GM19372 (cell line): ENCODE data around the gene SMG6.
"Not testable (repeated sequence)": the region's sequence is repeated elsewhere in the genome, so short reads cannot be mapped to it uniquely, and the experiment has no call there.

Experiments used
- ATAC-seq: cut with Tn5 transposase; IDR thresholded peaks from one replicate; pipeline ENCODE4 v1.9.1; 2021; ENCODE audit warnings: mild to moderate bottlenecking, low read depth, moderate library complexity; ENCODE audit not compliant: unreplicated experiment

Gene SMG6

DNA sequence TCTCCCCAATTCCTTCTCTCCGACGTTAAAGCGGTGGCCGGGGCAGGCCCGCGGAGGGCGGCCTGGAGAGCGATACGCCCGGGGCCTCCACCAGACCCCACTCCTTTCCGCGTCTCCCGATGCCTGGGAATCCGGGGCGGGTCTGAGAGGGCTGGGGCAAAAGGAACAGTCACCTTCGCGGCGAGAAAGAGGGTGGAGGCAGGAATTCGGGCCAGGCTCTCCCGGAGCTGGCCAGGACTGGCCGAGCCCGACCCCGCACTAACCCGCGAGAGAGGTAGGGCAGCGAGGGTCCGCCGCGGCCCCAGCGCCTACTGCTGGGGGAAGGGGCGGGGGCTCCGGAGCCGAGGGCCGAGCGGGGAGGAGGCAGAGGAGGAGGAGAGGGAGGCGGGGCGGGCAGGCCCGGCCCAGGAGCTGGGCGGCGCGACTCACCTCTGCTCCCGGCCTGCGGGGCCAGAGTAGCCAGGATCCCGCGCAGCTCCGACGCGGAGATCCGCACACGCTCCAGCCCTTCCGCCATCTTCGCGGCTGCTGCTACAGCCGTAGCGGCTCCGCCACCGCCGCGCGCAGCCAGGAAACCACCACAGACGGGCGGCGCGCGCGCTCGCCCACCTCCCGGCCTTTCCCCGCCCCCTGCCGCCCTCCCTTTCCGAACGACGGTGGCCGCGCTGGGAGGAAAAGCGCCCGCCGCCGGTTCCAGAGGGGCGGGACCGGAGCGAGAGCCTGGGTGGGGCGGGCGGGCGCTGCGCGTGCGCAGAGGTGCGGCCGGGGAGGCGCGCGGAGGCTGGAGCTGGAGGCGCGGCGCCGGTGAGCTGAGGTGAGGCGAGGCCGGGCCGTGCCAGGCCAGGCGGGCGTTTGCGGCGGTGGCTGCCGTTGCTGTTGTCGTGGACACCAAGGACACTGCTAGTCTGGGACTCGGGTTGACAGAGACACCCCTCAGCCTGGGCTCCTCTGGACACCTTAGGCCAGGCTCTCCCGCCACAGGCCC lies at the start of gene SMG6, which contains the start of gene SRR:
SMG6 (minus strand) TSS at position 582 of the 985 bp plus-strand sequence; CDS start at position 517, 65 bp downstream.
SRR (plus strand) TSS at position 747 of the 985 bp plus-strand sequence. CDS start 11,611 bp downstream, outside the sequence.
- ATAC-seq: peak; percentile 76

DNA sequence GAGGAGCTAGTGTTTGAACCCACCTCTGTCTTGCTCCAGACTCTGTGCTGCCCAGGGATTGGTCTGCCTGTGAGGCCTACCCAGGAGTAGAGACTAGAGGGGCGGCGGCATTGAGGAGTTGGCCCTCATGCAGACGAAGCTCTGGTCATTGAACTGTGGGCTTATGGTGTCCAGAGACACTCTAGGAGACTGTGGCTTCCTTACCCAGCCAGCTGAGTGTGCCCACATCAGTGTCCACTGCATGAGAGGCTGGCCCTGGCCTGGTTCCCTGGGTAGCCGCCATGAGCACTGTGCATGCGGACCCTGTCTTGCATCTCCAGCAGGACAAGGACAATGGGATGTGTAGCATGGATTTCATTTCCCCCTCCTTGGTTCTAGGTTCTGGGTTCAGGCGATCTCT lies 47.7 kb upstream of the SMG6 start:
- ATAC-seq: no peak

DNA sequence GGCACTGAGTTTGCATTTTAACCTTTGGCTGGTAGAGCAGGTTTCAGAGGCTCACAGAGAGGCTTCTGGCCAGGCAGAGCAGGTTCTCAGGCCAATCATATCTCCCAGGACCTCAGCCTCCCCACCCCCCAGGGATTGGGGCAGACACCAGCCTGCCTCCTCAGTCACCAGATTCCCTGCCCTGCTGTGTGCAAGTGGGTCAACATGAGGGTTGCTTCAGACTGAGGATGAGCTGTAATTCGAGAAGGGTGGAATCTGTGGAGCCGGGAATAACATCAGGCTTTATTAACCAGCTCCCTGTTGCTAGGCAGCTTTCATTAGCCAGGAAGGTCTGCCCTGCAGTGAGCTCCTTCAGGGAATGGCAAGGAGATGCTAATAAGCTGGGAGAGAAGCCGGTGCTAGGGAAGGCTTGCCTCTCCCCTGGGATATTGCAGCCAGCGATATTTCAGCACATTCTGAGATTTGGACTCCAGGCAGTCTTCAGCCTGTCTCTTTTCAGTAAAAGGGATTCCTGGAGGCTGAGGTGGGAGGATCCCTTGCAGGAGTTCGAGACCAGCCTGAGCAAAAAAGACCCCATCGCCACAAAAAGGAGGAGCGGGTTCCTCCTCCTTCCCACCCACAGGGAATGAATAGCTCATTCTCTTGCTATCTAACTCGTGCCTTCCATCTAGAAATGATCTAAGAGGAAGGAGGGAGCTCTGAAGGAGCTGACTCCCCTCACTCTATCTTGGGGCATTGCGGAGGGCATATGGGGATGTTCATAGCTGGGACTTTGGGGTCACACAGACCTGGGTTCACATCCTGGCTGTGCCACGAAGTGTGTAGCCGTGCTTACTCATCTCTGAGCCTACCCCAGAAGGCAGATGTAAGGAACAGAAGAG lies 44.5 kb upstream of the SMG6 start:
- ATAC-seq: no peak

DNA sequence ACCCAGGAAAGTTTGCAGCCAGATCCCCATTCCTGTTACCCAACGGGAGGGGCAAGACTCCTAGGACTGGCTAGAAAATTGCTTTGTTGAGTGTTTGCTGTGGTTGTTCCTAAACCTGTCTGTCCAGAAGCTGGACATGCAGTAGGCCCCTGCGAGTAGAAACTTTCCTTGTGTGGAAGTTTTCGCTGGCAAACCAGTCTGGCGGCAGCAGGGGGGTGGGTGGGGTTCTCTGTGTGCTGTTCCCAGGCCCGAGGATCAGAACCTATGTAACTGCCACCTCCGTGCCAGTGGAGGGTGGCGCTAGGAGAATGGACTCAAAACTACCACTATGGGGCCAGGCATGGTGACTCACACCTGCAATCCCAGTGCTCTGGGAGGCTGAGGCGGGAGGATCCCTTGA lies 42.9 kb upstream of the SMG6 start:
- no peak for ATAC-seq

DNA sequence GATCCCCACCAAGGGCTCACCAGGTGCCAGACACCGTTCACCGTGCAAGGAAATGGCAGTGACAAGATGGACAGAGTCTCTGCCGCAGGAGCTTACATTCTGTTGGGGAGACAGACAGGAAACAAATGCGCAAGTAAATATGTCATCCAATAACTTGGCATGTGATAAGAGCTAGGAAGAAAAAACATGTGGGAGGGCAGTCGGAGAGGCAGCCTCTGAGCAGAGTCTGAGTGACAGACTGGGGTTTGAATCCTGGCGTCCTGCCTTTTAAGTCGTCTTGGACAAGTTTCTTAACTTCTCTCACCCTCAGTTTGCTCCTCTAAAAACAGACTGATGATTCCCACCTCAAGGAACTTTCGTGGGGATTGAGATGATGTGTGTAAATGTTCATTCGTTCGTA lies 40.9 kb upstream of the SMG6 start:
- ATAC-seq: no peak

DNA sequence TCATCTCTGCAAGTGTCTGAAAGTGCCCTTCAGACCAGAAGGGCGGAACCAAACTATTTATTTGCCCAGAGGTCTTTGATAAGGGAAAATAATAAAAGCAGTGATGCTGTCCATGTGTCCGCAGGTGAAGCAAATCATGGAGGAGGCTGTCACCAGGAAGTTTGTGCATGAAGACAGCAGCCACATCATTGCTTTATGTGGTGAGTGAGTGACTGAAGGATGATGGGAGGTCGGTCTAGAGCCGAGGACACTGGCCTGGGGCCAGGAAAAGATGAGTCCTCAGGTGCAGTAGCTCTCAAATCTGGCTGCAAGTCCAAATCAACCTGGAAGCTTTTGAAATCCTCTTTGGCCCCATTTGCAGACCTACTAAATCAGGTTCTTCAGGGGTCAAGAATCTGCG lies 39.8 kb upstream of the SMG6 start:
- ATAC-seq: no peak

DNA sequence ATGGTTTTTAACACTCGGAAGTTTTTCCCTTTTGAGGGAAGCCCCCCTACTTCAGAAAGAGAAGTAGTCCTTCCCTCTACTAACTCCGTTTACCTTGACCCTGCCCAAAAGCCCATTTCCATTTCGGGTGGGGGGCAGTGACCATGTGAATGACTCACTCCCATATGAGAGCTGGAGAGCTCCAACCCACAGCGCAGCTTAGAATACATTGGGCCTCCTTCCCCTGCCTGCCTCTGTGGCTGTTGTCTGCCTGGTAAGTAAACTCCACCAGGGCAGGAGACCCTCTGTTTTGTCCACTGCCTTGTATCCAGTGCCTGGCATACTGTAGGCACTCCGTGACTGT lies 34.7 kb upstream of the SMG6 start:
- no peak for ATAC-seq

DNA sequence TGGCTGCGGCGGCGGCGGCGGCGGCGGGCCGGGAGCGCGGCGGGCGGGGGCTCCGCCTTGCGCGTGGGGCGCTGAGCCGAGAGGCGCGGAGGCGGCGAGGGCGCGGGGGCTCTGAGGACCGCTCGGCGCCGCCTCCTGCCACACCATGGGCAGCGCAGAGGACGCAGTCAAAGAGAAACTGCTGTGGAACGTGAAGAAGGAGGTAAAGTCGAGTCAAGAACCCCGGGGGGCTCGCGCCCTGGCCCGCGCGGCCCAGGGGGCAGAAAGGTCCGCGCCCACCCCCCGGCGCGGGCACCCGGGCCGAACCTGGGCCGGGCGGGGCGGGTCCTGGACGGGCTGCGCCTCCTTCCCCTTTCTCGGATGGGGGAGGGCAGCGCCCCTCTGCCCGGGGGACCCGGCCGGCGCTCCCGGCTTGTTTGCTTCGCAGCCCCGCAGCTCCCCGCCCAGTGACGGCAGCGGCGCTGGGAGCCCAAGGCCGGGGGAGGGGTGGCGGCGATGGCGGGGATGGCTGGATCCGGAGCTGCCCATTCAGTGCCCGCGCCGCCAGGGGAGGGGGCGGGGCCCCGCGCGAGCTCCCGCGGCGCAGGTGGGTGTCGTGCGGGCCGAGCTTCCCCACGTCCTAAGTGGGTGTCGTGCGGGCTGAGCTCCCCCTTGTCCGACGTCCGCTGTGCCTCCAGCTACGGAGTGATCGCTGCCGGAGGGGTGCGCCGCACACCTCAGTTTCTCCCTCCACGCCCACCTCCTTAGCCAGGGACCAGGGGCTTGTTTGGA lies 34.1 kb upstream of the SMG6 start:
- peak; percentile 25 for ATAC-seq

DNA sequence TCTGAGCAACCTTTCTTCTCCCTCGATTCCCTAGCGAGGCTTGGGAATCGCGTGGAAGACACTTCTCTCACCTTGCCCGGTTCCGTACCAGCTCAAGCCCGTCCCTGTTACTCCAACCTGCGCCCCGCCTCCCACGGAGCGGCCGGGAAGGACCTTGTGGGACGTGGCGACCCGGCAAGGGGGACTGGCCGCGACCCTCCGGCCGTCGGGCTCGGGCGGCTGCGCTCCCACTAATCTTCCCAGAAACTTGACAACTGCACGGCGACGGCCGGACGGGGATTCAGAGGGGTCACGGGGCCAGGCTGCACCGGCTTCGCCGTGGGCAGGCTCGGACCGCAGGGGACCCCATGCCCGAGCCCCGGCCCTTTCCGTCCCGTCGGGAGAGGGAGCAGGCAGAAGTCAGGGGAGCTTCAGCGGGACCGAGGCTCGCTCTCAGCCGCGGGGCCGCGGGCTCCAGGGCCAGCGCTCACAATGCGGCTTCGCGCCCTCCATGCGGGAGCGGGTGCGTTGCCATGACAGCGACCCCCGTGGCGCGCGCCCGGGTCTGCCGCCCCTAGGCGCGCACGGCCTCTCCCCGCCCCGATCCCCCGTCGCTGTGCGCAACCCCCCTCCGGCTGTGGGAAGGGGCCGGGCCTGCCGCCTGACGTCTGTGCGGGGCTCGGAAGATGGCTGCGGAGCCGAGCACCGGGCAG lies 33.4 kb upstream of the SMG6 start, which contains the start of gene SGSM2:
SGSM2 (plus strand) TSS at position 650 of the 692 bp plus-strand sequence. CDS start 188 bp downstream, outside the sequence.
- peak; percentile 25 for ATAC-seq

DNA sequence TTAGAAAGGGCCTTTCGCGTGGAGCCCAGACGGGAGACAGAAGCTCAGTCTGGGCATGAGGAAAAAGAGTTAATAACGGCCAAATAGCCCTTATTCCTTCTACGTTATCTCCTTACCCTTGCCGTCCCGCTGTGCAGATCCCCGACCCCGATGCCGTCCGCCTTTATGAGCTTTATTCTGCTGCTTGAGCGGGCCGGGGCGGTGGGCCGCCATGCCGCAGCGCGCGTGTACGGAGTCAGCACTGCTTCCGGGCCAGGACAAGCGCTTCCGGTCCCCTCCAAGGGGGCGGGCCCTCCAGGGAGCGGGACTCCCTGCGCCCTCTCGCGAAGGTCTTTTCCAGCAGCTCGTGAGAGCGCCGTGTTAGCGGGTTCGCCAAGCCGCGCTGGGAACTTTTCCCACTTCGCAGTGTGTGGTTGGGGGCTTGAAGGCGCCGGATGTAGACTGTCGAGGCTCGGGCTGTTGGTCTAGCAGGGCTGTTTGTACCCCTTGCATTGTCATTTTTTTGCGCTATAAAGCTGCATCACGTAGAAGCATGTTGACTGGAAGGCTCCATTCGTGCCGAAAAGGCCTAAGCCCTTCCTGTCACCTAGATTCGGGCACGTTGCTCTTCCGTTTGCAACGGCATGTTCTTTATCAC lies 32.7 kb upstream of the SMG6 start, which contains the start of gene TSR1:
TSR1 (minus strand) TSS at position 243 of the 637 bp plus-strand sequence; CDS start at position 213, 30 bp downstream.
- peak; percentile 71 for ATAC-seq

DNA sequence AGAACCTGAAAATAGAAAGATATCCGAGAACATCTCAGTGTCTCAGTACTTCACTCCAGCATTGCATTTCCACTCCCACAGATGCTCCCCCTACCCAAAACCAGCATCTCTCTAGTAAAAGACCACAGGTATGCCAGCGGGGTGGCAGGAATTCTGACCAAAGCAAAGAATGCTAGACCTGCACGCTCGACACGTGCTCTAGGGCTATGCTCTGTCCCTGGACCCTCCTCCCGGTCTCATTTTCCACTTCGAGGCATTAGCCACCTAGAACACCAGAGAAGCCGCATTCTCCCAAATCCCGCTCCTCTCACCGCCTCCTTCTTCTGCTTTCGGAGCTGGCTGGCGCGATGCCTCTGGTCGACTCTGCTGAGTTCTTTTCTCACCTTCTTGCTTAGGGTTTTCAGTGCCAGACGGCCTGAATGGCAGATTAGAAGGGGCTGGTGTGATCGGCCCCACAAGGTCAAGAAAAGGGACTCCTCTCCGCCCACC lies 32.2 kb upstream of the SMG6 start:
- no peak for ATAC-seq

DNA sequence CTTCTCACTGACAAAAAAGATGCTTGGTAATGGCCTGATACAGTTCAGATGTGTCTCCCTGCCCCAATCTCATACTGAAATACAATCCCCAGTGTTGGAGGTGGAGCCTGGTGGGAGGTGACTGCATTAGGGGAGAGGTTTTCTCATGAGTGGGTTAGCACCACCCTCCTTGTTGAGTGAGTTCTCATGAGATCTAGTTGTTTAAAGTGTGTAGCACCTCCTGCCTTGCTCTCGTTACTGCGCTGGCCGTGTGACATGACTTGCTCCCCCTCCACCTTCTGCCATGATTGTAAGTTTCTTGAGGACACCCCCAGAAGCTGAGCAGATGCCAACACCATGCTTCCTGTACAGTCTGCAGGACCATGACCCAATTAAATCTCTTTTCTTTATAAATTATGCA lies 27.7 kb upstream of the SMG6 start:
- ATAC-seq: no peak

DNA sequence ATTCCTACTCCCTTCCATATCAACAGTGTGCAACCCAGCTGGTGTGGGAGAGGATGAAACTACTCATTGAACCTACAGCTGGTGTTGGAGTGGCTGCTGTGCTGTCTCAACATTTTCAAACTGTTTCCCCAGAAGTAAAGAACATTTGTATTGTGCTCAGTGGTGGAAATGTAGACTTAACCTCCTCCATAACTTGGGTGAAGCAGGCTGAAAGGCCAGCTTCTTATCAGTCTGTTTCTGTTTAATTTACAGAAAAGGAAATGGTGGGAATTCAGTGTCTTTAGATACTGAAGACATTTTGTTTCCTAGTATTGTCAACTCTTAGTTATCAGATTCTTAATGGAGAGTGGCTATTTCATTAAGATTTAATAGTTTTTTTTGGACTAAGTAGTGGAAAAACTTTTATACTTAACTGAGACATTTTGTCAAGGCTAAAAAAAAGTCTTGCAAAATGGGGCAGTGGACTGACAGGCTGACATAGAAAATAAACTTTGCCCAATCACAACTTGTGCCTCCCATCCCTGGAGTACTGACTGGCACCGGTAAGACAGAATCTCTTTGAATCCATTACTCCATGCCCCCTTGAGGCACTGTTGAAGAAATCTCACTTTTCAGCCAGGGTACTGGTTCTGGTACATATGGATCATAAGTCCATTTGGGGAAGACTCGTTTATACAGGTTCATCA lies 20.2 kb upstream of the SMG6 start:
- ATAC-seq: no peak

DNA sequence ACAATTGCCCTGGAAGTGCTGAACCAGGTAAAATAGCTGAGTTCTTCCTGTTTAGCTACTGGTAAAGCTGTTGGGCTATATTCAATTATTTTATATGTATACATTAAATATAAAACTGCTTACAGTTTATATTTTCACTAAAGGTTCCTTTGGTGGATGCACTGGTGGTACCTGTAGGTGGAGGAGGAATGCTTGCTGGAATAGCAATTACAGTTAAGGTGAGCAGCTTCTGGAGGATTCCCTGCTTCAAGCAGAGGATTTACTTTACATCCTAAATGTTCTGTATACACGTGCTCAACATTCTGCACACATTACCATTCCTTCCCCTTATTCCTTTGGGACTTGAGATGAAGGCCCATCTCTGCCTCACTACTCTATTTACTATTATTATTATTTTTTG lies 17.8 kb upstream of the SMG6 start:
- ATAC-seq: no peak

DNA sequence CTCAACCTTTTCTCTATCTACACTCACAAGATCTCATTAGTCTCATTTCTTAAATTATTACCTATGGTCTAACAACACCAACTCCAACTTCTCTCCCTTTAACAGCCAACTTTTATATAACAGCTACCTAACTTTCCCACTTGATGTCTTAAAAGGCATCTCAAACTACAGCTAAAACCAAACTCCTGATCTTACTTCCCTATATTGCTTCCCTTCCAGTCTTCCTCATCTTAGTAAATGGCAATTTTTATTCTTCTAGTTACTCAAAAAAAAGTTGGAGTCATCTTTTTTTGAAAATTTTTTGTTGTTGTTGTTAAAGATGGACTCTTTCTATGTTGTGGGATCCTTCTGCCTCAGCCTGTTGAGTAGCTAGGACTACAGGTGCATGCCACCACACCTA lies 15.5 kb upstream of the SMG6 start:
- ATAC-seq: no peak

DNA sequence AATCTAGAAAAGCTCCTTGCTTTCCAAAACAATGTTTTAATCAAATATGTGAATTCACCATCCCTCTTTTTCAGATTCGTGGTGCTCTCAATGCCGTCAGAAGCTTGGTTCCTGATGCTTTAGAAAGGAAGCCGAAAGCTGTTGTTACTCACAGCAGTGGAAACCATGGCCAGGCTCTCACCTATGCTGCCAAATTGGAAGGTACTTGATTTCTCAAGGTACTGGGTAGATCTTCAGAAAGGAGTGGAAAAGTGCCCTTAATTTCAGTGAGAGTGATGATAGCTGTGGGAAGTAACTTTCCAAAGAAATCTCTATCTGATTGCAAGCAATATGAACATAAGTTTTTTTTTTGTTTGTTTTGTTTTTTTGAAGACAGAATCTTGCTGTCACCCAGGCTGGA lies 14.2 kb upstream of the SMG6 start:
- no peak for ATAC-seq

DNA sequence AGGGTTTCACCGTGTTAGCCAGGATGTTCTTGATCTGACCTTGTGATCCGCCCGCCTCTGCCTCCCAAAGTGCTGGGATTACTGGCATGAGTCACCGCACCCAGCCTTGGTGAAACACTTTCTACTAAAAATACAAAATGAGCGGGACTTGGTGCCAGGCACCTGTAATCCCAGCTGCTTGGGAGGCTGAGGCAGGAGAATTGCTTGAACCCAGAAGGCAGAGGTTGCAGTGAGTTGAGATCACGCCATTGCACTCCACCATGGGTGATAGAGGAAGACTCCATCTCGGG lies 13.3 kb upstream of the SMG6 start:
- not testable (repeated sequence) for ATAC-seq

DNA sequence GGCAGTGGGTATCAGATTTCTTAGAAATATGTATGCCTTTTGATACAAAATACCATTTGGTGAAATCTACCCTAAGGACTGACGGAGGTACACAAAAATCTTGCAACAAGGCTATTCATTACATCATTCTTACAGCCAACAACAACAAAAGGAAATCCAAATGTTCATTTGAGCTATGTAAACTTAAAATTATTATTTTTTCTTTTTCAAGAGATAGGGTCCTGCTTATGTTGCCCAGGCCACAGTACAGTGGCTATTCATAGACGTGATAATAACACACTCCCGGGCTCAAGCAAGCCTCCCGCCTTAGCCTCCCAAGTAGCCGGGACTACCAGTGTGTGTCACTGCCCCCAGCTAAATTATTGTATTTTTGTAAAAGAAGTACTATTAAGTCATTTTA lies 9.2 kb upstream of the SMG6 start:
- no peak for ATAC-seq
